Left lung (tissue), 10 donors: ENCODE data around the gene UQCR10. TPM values are rescaled to one million over a fixed set of nuclear protein-coding genes. Genes with fewer than 3 reads are reported as not detected.

Experiments
- ATAC-seq: fragments of 200-7000 bp; cut with Tn5 transposase; one replicate; pipeline ENCODE4 v1.9.1; 2020; ENCODE audit warnings: moderate library complexity
- DNase-seq, 4 donors: peaks; one replicate each; pipeline ENCODE4 v3.0.0-alpha.2; 2013 to 2020
- H3K27ac ChIP-seq, 2 donors: fragments of 200-600 bp; sonication (generic) in 1 of 2; one replicate each; pipeline versions ENCODE4 v1.5.0 to v1.8.0; 2020 to 2021
- H3K27me3 ChIP-seq, 2 donors: fragments of 200-600 bp; sonication (generic) in 1 of 2; one replicate each; pipeline versions ENCODE4 v1.5.0 to v1.8.0; 2020 to 2021
- H3K36me3 ChIP-seq, 2 donors: fragments of 200-600 bp; sonication (generic) in 1 of 2; one replicate each; pipeline versions ENCODE4 v1.5.0 to v1.8.0; 2020 to 2021
- H3K4me1 ChIP-seq, 2 donors: fragments of 200-600 bp; one replicate each; pipeline ENCODE4 v1.8.0; 2021
- H3K4me3 ChIP-seq, 2 donors: fragments of 200-600 bp; sonication (generic) in 1 of 2; one replicate each; pipeline versions ENCODE4 v1.5.0 to v1.8.0; 2020 to 2021; ENCODE audit warnings: mild to moderate bottlenecking in 1 of 2
- H3K9me3 ChIP-seq, 2 donors: fragments of 200-600 bp; sonication (generic) in 1 of 2; one replicate each; pipeline versions ENCODE4 v1.5.0 to v1.8.0; 2020 to 2021
- CTCF ChIP-seq, 2 donors: fragments of 200-600 bp; sonication (generic) in 1 of 2; IDR thresholded peaks; one replicate each; pipeline versions ENCODE4 v1.5.0 to v1.8.0; 2021; ENCODE audit warnings: antibody characterized with exemption in 2 of 2
- intact Hi-C, 2 donors: fragments of 100-400 bp; cut with DNase I; formaldehyde crosslinking; loops; one replicate each; pipeline versions ENCODE4 v1.11.2 to v1.14.2; 2022
- polyA plus RNA-seq, 6 donors: library from polyadenylated mRNA; unstranded; fragments of 120-200 nt; gene quantifications; one replicate each; pipeline ENCODE4 v1.2.1, GENCODE V29; 2013; ENCODE audit not compliant: insufficient read length in 6 of 6
- total RNA-seq, 2 donors: library from RNA; stranded (reverse); fragmentation: NEBNext Ultra II Directional; extraction: Animal tissue kit (Norgen Biotek cat#: 25700); gene quantifications; one replicate each; pipeline ENCODE4 v1.2.1, GENCODE V29; 2021
- donor health status: DM: no; HTN: yes; CAD: no.
- donor health status: DM: no; HTN: no; CAD: no.

Gene UQCR10
- total and polyA plus RNA-seq, 8 donors = 77.4 to 154 (median 116) TPM

- H3K9me3 ChIP-seq = no peaks in the 10 kb centered on the region
- H3K36me3 ChIP-seq = peaks cover 0 to 43% of the 10 kb centered on the region in 2 donors
- intact Hi-C loops = no loop called here
- no peak for TF ChIP-seq CTCF (IDR thresholded peaks at IDR 0.05)
- no peak for DNase-seq
- no peak overlapping the region for H3K27ac ChIP-seq
- H3K27me3 ChIP-seq = peaks cover 0 to 18% of the 10 kb centered on the region in 2 donors
- H3K4me1 ChIP-seq = no peaks in the 10 kb centered on the region
- H3K4me3 ChIP-seq = no peak overlapping the region
- no peak for ATAC-seq
These were observed 38.0 kb upstream of the UQCR10 start for GRCh38 chr22:29729161-29729560.

GRCh38 chr22:29731058-29731850, 35.9 kb upstream of the UQCR10 start:
- no peaks in the 10 kb centered on the region for H3K4me1 ChIP-seq
- no peak for TF ChIP-seq CTCF (IDR thresholded peaks at IDR 0.05)
- H3K27ac ChIP-seq = no peak overlapping the region
- DNase-seq (no peak), ATAC-seq (no peak)
- peaks cover 0 to 10% of the 10 kb centered on the region in 2 donors for H3K27me3 ChIP-seq
- H3K36me3 ChIP-seq = peaks cover 0 to 56% of the 10 kb centered on the region in 2 donors
- no peak overlapping the region for H3K4me3 ChIP-seq
- intact Hi-C loops = no loop called here
- H3K9me3 ChIP-seq = no peaks in the 10 kb centered on the region

- Histone ChIP-seq H3K4me3 (no peak overlapping the region), H3K27me3 (no peaks in the 10 kb centered on the region), H3K4me1 (no peaks in the 10 kb centered on the region), H3K9me3 (no peaks in the 10 kb centered on the region), H3K27ac (no peak overlapping the region), H3K36me3 (peaks cover 0 to 66% of the 10 kb centered on the region in 2 donors)
- intact Hi-C loops = no loop called here
- no peak for DNase-seq
- TF ChIP-seq CTCF (IDR thresholded peaks at IDR 0.05) = no peak
- ATAC-seq = no peak
These were observed 34.3 kb upstream of the UQCR10 start for GRCh38 chr22:29732883-29733282.

GRCh38 chr22:29733362-29734201, 33.6 kb upstream of the UQCR10 start:
- Histone ChIP-seq H3K9me3 (no peaks in the 10 kb centered on the region), H3K36me3 (peaks cover 0 to 73% of the 10 kb centered on the region in 2 donors), H3K4me1 (no peaks in the 10 kb centered on the region), H3K27me3 (no peaks in the 10 kb centered on the region), H3K4me3 (no peak overlapping the region), H3K27ac (no peak overlapping the region)
- no peak for TF ChIP-seq CTCF (IDR thresholded peaks at IDR 0.05)
- ATAC-seq = no peak
- intact Hi-C loops = no loop called here
- no peak for DNase-seq

GRCh38 chr22:29734406-29734805, 32.8 kb upstream of the UQCR10 start:
- no peak overlapping the region for H3K27ac ChIP-seq
- DNase-seq (no peak), ATAC-seq (no peak)
- H3K27me3 ChIP-seq = no peaks in the 10 kb centered on the region
- no peak for TF ChIP-seq CTCF (IDR thresholded peaks at IDR 0.05)
- no peaks in the 10 kb centered on the region for H3K9me3 ChIP-seq
- H3K36me3 ChIP-seq = peaks cover 0 to 74% of the 10 kb centered on the region in 2 donors
- intact Hi-C loops = no loop called here
- H3K4me1 ChIP-seq = no peaks in the 10 kb centered on the region
- H3K4me3 ChIP-seq = no peak overlapping the region
